NT2/D1 (cell line): ENCODE measurements around the gene LIN52.

Source experiments
- DNase-seq: peaks from one replicate; pipeline ENCODE4 v3.0.0-alpha.2; 2011; ENCODE audit warnings: low read depth, low spot score
- H3K27me3 ChIP-seq: 2 replicates; pipeline ENCODE4 v1.6.0; 2011; ENCODE audit warnings: mild to moderate bottlenecking; ENCODE audit not compliant: insufficient read length, insufficient read depth
- H3K36me3 ChIP-seq: 2 replicates; pipeline ENCODE4 v1.6.1; 2011; ENCODE audit warnings: mild to moderate bottlenecking, low read length, mixed read lengths; ENCODE audit not compliant: insufficient read depth, insufficient read length
- H3K4me1 ChIP-seq: 2 replicates; pipeline ENCODE4 v1.5.1; 2011; ENCODE audit not compliant: insufficient read depth, insufficient read length
- H3K4me3 ChIP-seq: 2 replicates; pipeline ENCODE4 v1.5.1; 2011; ENCODE audit warnings: low read depth; ENCODE audit not compliant: insufficient read length
- H3K9ac ChIP-seq: 2 replicates; pipeline ENCODE4 v1.6.0; 2011; ENCODE audit warnings: low read depth; ENCODE audit not compliant: insufficient read length
- H3K9me3 ChIP-seq: 2 replicates; pipeline ENCODE4 v1.5.1; 2011; ENCODE audit warnings: mild to moderate bottlenecking, low read length; ENCODE audit not compliant: insufficient read depth
- SUZ12 ChIP-seq: IDR thresholded peaks from 2 replicates; pipeline ENCODE4 v1.6.1; 2011; ENCODE audit not compliant: insufficient read length, insufficient read depth; ENCODE audit errors: extremely low read depth
- YY1 ChIP-seq: IDR thresholded peaks from 2 replicates; pipeline ENCODE4 v1.6.1; 2011; ENCODE audit not compliant: insufficient read length, insufficient read depth
- ZNF274 ChIP-seq: IDR thresholded peaks from 2 replicates; pipeline ENCODE4 v1.6.1; 2011; ENCODE audit warnings: mild to moderate bottlenecking, low read depth, low read length

Gene LIN52

GRCh38 chr14:74135426-74135825 lies 50.7 kb downstream of the LIN52 start:
- H3K9ac ChIP-seq: no peak overlapping the region
- no peaks in the 10 kb centered on the region for H3K4me1 ChIP-seq
- no peak for TF ChIP-seq YY1
- no peak for TF ChIP-seq SUZ12
- no peak for TF ChIP-seq ZNF274
- H3K9me3 ChIP-seq: no peaks in the 10 kb centered on the region
- no peak overlapping the region for H3K4me3 ChIP-seq
- H3K36me3 ChIP-seq: no peaks in the 10 kb centered on the region
- H3K27me3 ChIP-seq: no peaks in the 10 kb centered on the region
- DNase-seq: no peak

GRCh38 chr14:74140374-74140850 lies 55.7 kb downstream of the LIN52 start:
- H3K9ac ChIP-seq: no peak overlapping the region
- no peaks in the 10 kb centered on the region for H3K27me3 ChIP-seq
- H3K4me3 ChIP-seq: no peak overlapping the region
- TF ChIP-seq ZNF274 (no peak), YY1 (no peak), SUZ12 (no peak)
- no peaks in the 10 kb centered on the region for H3K36me3 ChIP-seq
- no peak for DNase-seq
- H3K4me1 ChIP-seq: no peaks in the 10 kb centered on the region
- H3K9me3 ChIP-seq: no peaks in the 10 kb centered on the region

- Histone ChIP-seq H3K9ac (no peak overlapping the region), H3K9me3 (no peaks in the 10 kb centered on the region), H3K27me3 (no peaks in the 10 kb centered on the region), H3K4me3 (no peak overlapping the region), H3K36me3 (no peaks in the 10 kb centered on the region), H3K4me1 (no peaks in the 10 kb centered on the region)
- TF ChIP-seq SUZ12 (no peak), ZNF274 (no peak), YY1 (no peak)
- no peak for DNase-seq
Observed at GRCh38 chr14:74141703-74142102, 56.9 kb downstream of the LIN52 start.

- Histone ChIP-seq H3K4me1 (no peaks in the 10 kb centered on the region), H3K9me3 (no peaks in the 10 kb centered on the region)
- TF ChIP-seq YY1: no peak
- no peak for TF ChIP-seq ZNF274
- no peak for TF ChIP-seq SUZ12
Observed at GRCh38 chr14:74142523-74142922, 57.8 kb downstream of the LIN52 start.

GRCh38 chr14:74144789-74145188 lies 60.0 kb downstream of the LIN52 start:
- H3K4me1 ChIP-seq: no peaks in the 10 kb centered on the region
- H3K9me3 ChIP-seq: no peaks in the 10 kb centered on the region
- DNase-seq: no peak
- TF ChIP-seq YY1: no peak
- no peak for TF ChIP-seq SUZ12
- TF ChIP-seq ZNF274: no peak
- H3K36me3 ChIP-seq: no peaks in the 10 kb centered on the region
- H3K4me3 ChIP-seq: no peak overlapping the region
- H3K9ac ChIP-seq: no peak overlapping the region
- H3K27me3 ChIP-seq: no peaks in the 10 kb centered on the region

More at GRCh38 chr14:74142523-74142922, 57.8 kb downstream of the LIN52 start:
- DNase-seq: no peak
- Histone ChIP-seq H3K27me3 (no peaks in the 10 kb centered on the region), H3K9ac (no peak overlapping the region), H3K4me3 (no peak overlapping the region), H3K36me3 (no peaks in the 10 kb centered on the region)

GRCh38 chr14:74147571-74147970 lies 62.8 kb downstream of the LIN52 start:
- no peak for DNase-seq
- H3K27me3 ChIP-seq: no peaks in the 10 kb centered on the region
- no peak overlapping the region for H3K4me3 ChIP-seq
- no peak overlapping the region for H3K9ac ChIP-seq
- H3K36me3 ChIP-seq: no peaks in the 10 kb centered on the region
- H3K4me1 ChIP-seq: no peaks in the 10 kb centered on the region
- TF ChIP-seq SUZ12 (no peak), YY1 (no peak), ZNF274 (no peak)
- no peaks in the 10 kb centered on the region for H3K9me3 ChIP-seq

GRCh38 chr14:74148705-74149104 lies 63.9 kb downstream of the LIN52 start:
- no peak overlapping the region for H3K9ac ChIP-seq
- H3K4me3 ChIP-seq: no peak overlapping the region
- H3K9me3 ChIP-seq: no peaks in the 10 kb centered on the region
- no peak for DNase-seq
- H3K4me1 ChIP-seq: no peaks in the 10 kb centered on the region
- H3K36me3 ChIP-seq: no peaks in the 10 kb centered on the region
- H3K27me3 ChIP-seq: no peaks in the 10 kb centered on the region
- no peak for TF ChIP-seq ZNF274
- no peak for TF ChIP-seq YY1
- TF ChIP-seq SUZ12: no peak

GRCh38 chr14:74155287-74155686 lies 70.5 kb downstream of the LIN52 start:
- TF ChIP-seq ZNF274: no peak
- TF ChIP-seq SUZ12: no peak
- no peak for TF ChIP-seq YY1
- H3K27me3 ChIP-seq: no peaks in the 10 kb centered on the region
- no peaks in the 10 kb centered on the region for H3K9me3 ChIP-seq
- no peaks in the 10 kb centered on the region for H3K4me1 ChIP-seq
- no peak for DNase-seq
- H3K36me3 ChIP-seq: no peaks in the 10 kb centered on the region
- H3K9ac ChIP-seq: no peak overlapping the region
- H3K4me3 ChIP-seq: no peak overlapping the region
